Common myeloid progenitor, CD34-positive (primary cell): ENCODE data around the gene VWF.

Experiments used
- CTCF ChIA-PET: fragments of 350-600 bp; sonication (Branson Sonifier 250); formaldehyde crosslinking; loops from one replicate; lab custom pipeline; 2021; ENCODE audit warnings: antibody characterized with exemption; lab: Charles Lee
- POLR2A ChIA-PET: fragments of 350-600 bp; sonication (Branson Sonifier 250); formaldehyde crosslinking; loops from one replicate; lab custom pipeline; 2021; ENCODE audit warnings: antibody characterized with exemption; lab: Charles Lee
- DNase-seq, 3 donors: peaks; one replicate each; pipeline versions ENCODE4 v3.0.0 to v3.0.0-alpha.2; 2013
- H3K27ac ChIP-seq, 2 experiments: 1 replicate in 1 of 2; 2 replicates in 1 of 2; pipeline ENCODE4 v1.7.0; 2013; ENCODE audit warnings: inconsistent platforms in 2 of 2, low read length in 2 of 2, mild to moderate bottlenecking in 2 of 2, low read depth in 1 of 2, moderate library complexity in 1 of 2; ENCODE audit not compliant: severe bottlenecking in 2 of 2, insufficient read depth in 1 of 2, poor library complexity in 1 of 2
- H3K27me3 ChIP-seq, 5 experiments: replicated peaks in 2 of 5; 1 replicate in 3 of 5; 2 replicates in 2 of 5; pipeline versions ENCODE4 v1.6.1 to v1.7.0; 2013; ENCODE audit warnings: low read length in 4 of 5, mild to moderate bottlenecking in 2 of 5, moderate library complexity in 2 of 5, inconsistent platforms in 1 of 5; ENCODE audit not compliant: insufficient read depth in 5 of 5, control insufficient read depth in 4 of 5
- H3K36me3 ChIP-seq, 4 experiments: 1 replicate in 2 of 4; 2 replicates in 2 of 4; pipeline versions ENCODE4 v1.6.1 to v1.7.0; 2013; ENCODE audit warnings: low read length in 3 of 4, control low read depth in 1 of 4, mild to moderate bottlenecking in 1 of 4; ENCODE audit not compliant: control insufficient read depth in 4 of 4, insufficient read depth in 4 of 4
- H3K4me1 ChIP-seq, 4 experiments: 1 replicate in 3 of 4; 2 replicates in 1 of 4; pipeline versions ENCODE4 v1.6.1 to v1.7.1; 2013; ENCODE audit warnings: low read length in 3 of 4, mild to moderate bottlenecking in 3 of 4, control low read depth in 1 of 4, inconsistent platforms in 1 of 4, moderate library complexity in 1 of 4; ENCODE audit not compliant: control insufficient read depth in 4 of 4, insufficient read depth in 4 of 4; ENCODE audit errors: control extremely low read depth in 1 of 4
- H3K4me3 ChIP-seq, 7 experiments: 1 replicate in 4 of 7; 2 replicates in 3 of 7; pipeline versions ENCODE4 v1.5.1 to v1.7.0; 2013; ENCODE audit warnings: mild to moderate bottlenecking in 7 of 7, low read length in 6 of 7, moderate library complexity in 6 of 7, inconsistent platforms in 2 of 7, low read depth in 2 of 7, control low read depth in 1 of 7; ENCODE audit not compliant: insufficient read depth in 4 of 7, control insufficient read depth in 1 of 7; ENCODE audit errors: extremely low read depth in 1 of 7
- H3K9me3 ChIP-seq, 5 experiments: 1 replicate in 4 of 5; 2 replicates in 1 of 5; pipeline versions ENCODE4 v1.6.1 to v1.7.1; 2013; ENCODE audit warnings: low read length in 4 of 5, mild to moderate bottlenecking in 2 of 5, inconsistent platforms in 1 of 5, low read depth in 1 of 5, moderate library complexity in 1 of 5; ENCODE audit not compliant: control insufficient read depth in 4 of 5, insufficient read depth in 2 of 5; ENCODE audit errors: control extremely low read depth in 1 of 5
- WGBS: methylation state at CpG from one replicate; pipeline ENCODE4 v1.1.5; 2013; ENCODE audit not compliant: insufficient coverage; 5-methylcytosine and 5-hydroxymethylcytosine counted together

The VWF gene

DNA sequence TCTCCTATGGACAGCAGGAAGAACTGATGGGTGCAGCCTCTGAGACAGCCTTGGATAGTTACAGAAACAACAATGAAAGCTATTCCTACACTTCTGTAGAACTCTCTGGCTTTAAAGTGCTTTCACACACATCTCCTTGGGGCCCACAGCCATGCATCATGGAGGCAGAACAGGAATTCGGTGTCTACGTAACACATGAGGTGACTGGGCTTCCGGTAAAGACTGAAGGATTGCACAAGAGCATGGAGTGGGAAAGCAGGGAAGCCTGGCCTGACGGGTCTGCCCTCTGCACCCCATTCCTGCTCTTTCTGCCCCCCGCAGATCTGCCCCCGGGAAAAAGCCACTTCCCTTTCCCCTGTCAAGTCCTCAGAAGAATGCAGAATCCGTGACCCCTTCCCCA is 82.6 kb downstream of the VWF start:
- ChIA-PET CTCF (interaction anchor here (0.7 to 2.2 kb wide), 6 partner anchors 10 to 242 kb away, joined by 3 to 8 read pairs (median 3); no protein-coding TSS in a partner anchor), POLR2A (no interaction called here)
- WGBS, result 63% methylated on average over 5 of the region's 7 CpGs
- no peak for DNase-seq
- no peak overlapping the region for H3K27ac ChIP-seq
- no peaks in the 10 kb centered on the region for H3K36me3 ChIP-seq
- H3K9me3 ChIP-seq, result no peaks in the 10 kb centered on the region
- H3K4me3 ChIP-seq, result no peak overlapping the region
- H3K4me1 ChIP-seq, result peaks cover 0 to 7% (median 0%) of the 10 kb centered on the region in 4 experiments
- no peaks in the 10 kb centered on the region for H3K27me3 ChIP-seq

GRCh38 chr12:6040815-6041214 is 83.7 kb downstream of the VWF start:
- POLR2A ChIA-PET, result no interaction called here
- no peak for DNase-seq
- H3K4me3 ChIP-seq, result no peak overlapping the region
- H3K4me1 ChIP-seq, result peaks cover 0 to 7% (median 0%) of the 10 kb centered on the region in 4 experiments
- no peaks in the 10 kb centered on the region for H3K9me3 ChIP-seq
- H3K36me3 ChIP-seq, result no peaks in the 10 kb centered on the region
- CTCF ChIA-PET, result interaction anchor here (1.0 to 2.2 kb wide), 4 partner anchors 11 to 53 kb away, joined by 3 to 8 read pairs (median 4); no protein-coding TSS in a partner anchor
- 68% methylated on average over 5 of the region's 5 CpGs for WGBS
- no peaks in the 10 kb centered on the region for H3K27me3 ChIP-seq
- no peak overlapping the region for H3K27ac ChIP-seq

GRCh38 chr12:6039894-6040601 is 84.4 kb downstream of the VWF start:
- 42% methylated on average over 8 of the region's 12 CpGs for WGBS
- H3K4me1 ChIP-seq, result peaks cover 0 to 7% (median 0%) of the 10 kb centered on the region in 4 experiments
- no peaks in the 10 kb centered on the region for H3K9me3 ChIP-seq
- no peak overlapping the region for H3K27ac ChIP-seq
- DNase-seq, result peak; percentile 51 to 76 (median 72)
- no peaks in the 10 kb centered on the region for H3K36me3 ChIP-seq
- no peaks in the 10 kb centered on the region for H3K27me3 ChIP-seq
- peak overlapping the region in 1 of 7 experiments; percentile 20 for H3K4me3 ChIP-seq
- CTCF ChIA-PET, result interaction anchor here (1.0 to 8.3 kb wide), 11 partner anchors 9 to 245 kb away, joined by 3 to 265 read pairs (median 12); no protein-coding TSS in a partner anchor
- POLR2A ChIA-PET, result interaction anchor here (0.5 kb wide), 1 partner anchor 22 kb away, joined by 8 read pairs; no protein-coding TSS in a partner anchor

- POLR2A ChIA-PET, result interaction anchor here (0.8 to 1.2 kb wide), 2 partner anchors 50 to 195 kb away, joined by 3 to 4 read pairs; no protein-coding TSS in a partner anchor
These were observed 86.3 kb downstream of the VWF start for GRCh38 chr12:6038160-6038559.

GRCh38 chr12:6037459-6037858 is 87.0 kb downstream of the VWF start:
- 95% methylated on average over 9 of the region's 9 CpGs for whole genome bisulfite sequencing
- CTCF ChIA-PET, result interaction anchor here (0.7 to 8.3 kb wide), 19 partner anchors 9 to 605 kb away, joined by 3 to 265 read pairs (median 4); no protein-coding TSS in a partner anchor
- no peak for DNase-seq
- no peak overlapping the region for H3K4me3 ChIP-seq
- H3K36me3 ChIP-seq, result no peaks in the 10 kb centered on the region
- no peaks in the 10 kb centered on the region for H3K9me3 ChIP-seq
- peaks cover 0 to 7% (median 0%) of the 10 kb centered on the region in 4 experiments for H3K4me1 ChIP-seq
- H3K27ac ChIP-seq, result no peak overlapping the region
- H3K27me3 ChIP-seq, result no peaks in the 10 kb centered on the region
- POLR2A ChIA-PET, result interaction anchor here (0.8 to 1.2 kb wide), 2 partner anchors 49 to 194 kb away, joined by 3 to 4 read pairs; no protein-coding TSS in a partner anchor

More at GRCh38 chr12:6038160-6038559, 86.3 kb downstream of the VWF start:
- WGBS, result 20% methylated on average over 8 of the region's 8 CpGs
- Histone ChIP-seq H3K27ac (no peak overlapping the region), H3K27me3 (no peaks in the 10 kb centered on the region), H3K4me1 (peaks cover 0 to 7% (median 0%) of the 10 kb centered on the region in 4 experiments), H3K4me3 (no peak overlapping the region), H3K36me3 (no peaks in the 10 kb centered on the region), H3K9me3 (no peaks in the 10 kb centered on the region)
- DNase-seq, result peak; percentile 89 to 94 (median 91)
- CTCF ChIA-PET, result interaction anchor here (0.7 to 8.3 kb wide), 23 partner anchors 8 to 636 kb away, joined by 3 to 265 read pairs (median 4); no protein-coding TSS in a partner anchor

GRCh38 chr12:6036509-6036908 is 88.0 kb downstream of the VWF start:
- no peak for DNase-seq
- Histone ChIP-seq H3K4me3 (no peak overlapping the region), H3K27me3 (no peaks in the 10 kb centered on the region), H3K4me1 (peaks cover 0 to 4% (median 0%) of the 10 kb centered on the region in 4 experiments), H3K36me3 (no peaks in the 10 kb centered on the region), H3K27ac (no peak overlapping the region), H3K9me3 (no peaks in the 10 kb centered on the region)
- ChIA-PET POLR2A (no interaction called here), CTCF (interaction anchor here (2.0 to 8.3 kb wide), 4 partner anchors 10 to 71 kb away, joined by 11 to 265 read pairs (median 20); no protein-coding TSS in a partner anchor)
- WGBS, result 100% methylated on average over 2 of the region's 3 CpGs
